Measurements from ENCODE around the gene SFI1.

GRCh38 chr22:31446767-31447166 lies 49.6 kb upstream of the SFI1 start:
- no peak for TF ChIP-seq CTCF (conservative IDR thresholded peaks at IDR 0.05)
- TF ChIP-seq ZFX (IDR thresholded peaks at IDR 0.05): no peak

All from C4-2B (cell line).